GM18520 (cell line): ENCODE measurements around the gene PRR22.
"Not testable (repeated sequence)": the region's sequence is repeated elsewhere in the genome, so short reads cannot be mapped to it uniquely, and the experiment has no call there.

Experiments
- ATAC-seq: cut with Tn5 transposase; IDR thresholded peaks from one replicate; pipeline ENCODE4 v1.9.1; 2021; ENCODE audit not compliant: unreplicated experiment

PRR22 gene

DNA sequence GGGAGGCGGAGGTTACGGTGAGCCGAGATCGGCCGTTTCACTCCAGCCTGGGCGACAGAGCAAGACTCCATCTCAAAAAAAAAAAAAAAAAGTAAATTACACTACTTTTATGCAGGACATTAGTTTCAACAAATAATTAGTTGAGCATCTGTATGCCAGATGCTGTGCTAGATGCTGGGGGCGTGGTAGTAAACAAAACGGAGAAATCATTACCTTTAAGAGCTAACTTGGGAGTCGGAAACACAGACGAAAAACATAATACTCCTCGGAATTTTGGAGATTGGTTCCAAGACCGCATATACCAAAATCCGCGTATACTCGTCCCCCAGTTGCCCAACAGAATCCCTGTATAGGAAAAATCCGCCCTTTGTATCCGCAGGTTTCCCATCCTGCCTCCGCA, 7.7 kb upstream of the PRR22 start:
- no peak for ATAC-seq

DNA sequence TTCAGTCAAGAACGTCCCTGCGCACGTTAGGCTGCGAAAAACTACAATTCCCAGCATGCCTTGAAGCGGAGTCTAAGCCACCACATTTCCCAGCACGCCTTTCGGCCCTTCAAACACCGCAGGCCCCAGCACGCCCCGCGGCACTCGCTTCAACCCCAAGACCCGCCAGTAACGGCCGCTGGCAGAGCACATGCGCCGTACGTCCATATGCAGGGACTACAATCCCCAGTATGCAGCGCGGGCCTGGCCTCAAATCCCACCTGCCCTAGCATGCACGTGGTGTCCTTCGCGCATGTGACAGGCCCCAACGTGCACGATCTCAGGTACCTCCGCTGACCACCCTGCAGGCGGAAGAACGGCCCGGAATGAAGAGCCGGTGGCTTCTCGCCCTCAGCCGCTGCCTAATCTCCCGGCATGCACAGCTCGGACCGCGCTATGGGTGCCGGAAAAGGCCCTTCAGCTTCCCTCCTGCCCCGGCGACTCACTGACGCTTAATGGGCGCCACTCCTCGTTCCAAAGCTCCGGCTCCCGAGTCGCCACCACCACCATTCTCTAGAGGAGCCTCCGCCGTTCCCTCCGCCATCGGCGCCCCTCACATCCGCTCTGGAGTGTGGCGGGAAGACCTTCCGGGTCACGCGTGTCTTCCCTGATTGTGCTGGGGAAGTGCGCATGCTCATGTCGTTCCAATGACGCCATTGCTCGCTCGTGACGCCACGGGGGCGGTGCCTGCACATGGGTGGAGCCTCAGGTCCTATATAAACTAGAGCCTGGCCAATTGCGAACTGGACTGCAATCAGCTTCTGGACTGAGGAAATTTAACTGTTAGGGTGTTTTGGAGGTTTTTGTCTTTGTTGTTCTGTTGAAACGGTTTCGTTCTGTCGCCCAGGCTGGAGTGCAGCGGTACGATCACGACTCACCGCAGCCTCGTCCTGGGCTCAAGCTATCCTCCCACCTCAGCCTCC, 6.3 kb upstream of the PRR22 start, which contains the start of gene DUS3L:
TSS of gene DUS3L (minus strand) at position 605 of the 962 bp plus-strand sequence. CDS start at position 583, 22 bp downstream.
- peak; percentile 87 for ATAC-seq

DNA sequence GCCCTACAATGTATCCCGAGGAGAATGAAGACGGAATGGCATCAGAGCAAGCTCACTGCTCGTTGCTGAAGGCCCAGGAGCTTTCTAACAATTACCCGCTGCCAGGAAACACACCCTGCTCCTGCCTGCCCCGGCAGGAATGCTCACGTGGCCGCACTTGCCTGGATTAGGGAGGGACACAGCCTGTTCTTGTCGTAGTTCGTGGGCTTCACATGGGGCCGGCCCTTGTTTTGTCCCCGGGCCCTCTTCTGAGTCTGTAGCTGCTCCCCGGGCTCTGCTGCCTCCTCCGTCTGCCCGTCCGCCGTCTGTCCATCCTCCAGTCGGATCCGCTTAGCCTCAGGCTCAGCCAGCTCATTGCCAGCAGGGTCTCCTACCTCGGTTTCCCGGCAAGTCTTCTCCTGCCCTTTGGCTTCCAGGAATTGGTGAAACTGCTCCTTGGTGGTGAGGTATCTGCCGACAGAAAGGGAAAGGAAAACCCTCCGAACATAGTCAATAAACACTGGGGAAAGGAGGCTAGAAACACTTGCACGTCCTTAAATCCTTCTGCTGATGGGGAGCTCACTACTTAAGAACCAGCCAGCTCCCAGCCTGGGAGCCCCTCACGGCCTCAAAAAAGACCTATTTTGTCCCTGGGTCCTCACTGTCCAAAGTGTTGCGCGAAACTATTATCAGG, 5.5 kb upstream of the PRR22 start:
- no peak for ATAC-seq

DNA sequence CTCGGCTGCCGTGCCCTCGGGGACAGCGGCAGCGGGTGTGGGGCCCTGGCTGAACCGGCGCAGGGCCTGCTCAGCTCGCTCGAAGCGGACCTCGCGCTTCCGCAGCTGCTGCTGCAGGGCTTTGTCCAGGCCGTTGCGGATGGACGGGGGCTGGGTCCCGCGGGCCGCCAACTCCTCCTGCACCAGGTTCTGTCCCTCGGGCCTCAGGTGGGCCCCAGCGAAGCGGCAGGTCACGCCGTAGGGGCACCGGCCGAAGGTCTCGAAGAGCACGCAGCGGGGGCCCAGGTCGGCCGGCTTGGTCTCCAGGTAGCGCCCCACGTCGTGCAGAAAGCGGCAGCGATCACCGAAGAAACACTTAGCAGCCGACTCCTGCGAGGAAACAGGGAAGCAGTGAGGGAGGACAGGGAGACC, 4.8 kb upstream of the PRR22 start:
- no peak for ATAC-seq

DNA sequence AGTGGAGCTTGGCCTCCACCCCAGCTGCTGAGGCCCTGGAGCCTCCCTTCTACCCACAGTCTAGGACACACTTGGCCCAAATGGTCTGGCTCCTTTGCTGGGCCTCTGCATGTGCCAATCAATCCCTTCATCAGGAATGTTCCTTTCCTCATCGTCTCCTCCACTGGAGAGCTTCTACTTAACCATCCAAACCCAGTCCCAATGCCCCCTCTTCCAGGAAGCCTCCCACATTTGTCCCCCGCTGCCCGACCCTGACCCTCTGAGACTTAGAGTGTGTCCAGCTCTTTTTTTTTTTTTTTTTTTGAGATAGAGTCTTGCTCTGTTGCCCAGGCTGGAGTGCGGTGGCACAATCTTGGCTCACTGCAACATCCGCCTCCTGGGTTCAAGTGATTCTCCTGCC, 3.9 kb upstream of the PRR22 start:
- ATAC-seq = no peak

DNA sequence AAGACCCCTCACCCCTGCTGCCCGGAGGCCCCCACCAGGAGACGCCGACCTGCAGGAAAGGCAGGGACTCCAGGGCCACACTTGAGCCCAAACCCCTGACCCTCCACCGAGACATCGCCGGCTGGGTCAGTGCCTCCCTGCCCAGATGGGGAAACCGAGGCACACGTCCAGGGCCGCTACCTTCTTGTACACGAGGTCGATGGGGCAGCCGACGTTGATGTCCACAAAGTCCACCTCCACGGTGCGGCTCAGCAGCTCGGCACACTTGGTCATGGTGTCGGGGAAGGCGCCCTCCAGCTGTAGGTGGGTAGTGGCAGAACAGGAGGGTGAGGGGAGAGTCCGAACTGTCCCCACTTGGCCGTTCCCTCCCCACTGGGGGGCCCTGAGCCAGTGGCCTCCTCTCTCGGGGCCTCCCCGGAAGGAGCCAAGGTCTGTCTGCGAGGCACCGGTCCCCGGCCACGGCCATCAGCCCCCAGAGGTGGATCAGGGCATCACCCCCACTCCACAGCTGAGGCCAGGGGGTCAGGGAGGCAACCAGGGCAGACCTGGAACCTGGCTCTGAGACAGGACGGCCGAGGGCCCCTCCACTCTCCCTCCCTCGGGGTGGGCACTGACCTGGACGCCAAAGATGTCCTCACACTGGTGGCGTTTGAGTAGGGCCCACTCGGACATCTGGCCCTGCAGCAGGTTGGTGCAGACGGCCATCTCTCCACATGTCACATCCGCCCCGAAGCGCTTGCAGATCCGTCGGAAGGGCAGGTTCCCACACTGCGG, 3.0 kb upstream of the PRR22 start:
- ATAC-seq = no peak

DNA sequence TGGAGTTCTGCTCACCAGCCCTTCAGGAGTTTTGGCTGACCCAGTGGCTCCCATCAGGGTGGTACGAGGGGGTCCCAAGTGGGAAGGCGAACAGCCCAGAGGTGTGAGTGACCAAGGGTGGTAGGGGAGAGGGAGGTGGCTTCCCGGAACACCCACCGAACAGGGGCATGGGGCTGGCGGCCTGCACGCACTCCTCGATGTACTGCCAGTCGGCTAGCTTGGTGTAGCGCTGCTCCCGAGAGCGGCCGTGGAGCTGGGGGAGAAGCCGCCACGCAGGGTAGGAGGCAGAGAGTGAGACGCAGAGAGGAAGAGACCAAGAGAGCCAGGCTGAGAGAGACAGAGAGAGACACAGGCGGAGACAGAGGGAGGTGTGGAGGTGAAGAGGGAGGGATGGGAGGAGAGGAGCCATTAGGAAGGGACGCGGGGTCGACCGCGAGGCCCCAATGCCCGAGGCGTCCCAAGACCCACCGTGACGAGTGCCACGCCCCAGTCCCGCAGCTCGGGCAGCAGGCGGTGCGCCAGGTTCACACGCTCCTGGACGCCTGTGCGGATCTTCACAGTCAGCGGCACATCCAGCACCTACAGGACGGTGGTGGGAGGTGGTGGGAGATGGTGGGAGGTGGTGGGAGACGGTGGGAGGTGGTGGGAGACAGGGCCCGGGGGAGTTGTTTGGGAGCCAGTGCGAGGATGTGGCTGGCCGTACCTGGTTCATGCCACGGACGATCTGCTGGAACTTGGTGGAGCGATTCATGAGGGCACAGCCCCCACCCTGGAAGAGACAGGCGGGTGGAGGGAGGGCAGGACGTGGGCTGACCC, 2.3 kb upstream of the PRR22 start:
- ATAC-seq = no peak

DNA sequence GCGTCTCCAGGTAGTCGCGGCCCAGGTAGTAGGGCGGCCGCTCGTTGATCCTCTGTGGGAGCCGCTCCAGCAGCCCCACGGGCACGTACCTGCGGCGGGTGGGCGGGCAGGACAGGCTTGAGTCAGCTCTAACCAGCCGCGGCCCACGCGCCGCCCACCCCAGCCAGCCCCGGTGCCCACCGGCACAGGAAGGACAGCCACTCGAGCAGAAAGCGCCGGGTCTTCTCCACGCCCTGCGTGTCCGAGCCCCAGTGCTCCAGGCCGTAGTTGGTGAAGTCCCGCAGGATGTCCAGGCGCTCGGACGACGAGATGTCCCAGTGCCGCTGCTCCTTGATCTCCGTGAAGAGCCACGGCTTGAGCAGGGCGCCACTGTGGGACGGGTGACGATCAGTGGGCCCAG, 877 bp upstream of the PRR22 start:
- ATAC-seq = no peak

DNA sequence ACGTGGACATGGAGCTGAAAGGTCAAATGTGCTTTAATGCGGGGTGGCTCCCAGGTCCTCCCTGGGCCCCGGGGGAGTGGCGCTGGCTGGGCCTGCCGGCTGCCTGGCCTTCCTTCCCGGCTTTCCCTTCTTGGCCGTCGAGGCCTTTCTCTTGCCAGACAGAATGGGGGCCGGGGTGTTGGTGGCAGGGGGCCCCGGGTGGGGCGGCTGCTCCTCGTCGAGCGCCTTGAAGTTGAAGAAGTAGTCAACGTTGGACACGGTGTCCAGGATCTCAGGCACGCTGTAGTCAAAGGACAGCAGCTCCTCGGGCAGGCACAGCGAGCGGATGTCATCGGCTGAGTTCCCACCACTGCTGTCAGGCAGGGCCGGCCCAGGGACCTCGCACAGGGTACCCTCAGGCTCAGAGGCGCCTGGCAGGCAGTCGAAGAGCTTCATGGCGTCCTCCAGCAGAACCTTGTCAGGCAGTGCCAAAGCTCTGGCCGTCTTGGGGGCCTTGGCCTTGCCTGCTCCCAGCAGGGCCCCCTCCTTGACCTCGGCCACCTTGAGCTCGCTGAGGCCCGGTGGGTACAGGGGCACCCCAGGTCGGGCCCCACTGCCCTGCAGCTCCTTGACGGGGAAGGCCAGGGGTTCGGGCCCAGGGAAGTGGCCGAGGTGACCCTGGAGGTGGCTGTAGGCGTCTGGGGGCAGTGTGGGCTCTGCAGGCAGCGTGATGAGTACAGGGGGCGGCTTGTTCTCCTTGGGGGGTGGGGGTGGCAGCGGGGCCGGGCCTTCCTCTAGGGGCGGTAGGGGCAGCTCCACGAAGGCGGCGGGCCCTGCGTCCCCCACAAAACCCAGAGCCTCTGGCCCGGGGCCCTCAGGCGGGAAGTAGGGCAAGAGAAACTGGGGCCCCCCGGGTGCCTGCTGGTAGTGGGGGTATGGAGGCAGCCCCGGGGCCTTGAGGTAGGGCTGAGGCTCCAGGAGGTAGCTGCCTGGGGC, 1.3 kb downstream of the PRR22 start:
- no peak for ATAC-seq

DNA sequence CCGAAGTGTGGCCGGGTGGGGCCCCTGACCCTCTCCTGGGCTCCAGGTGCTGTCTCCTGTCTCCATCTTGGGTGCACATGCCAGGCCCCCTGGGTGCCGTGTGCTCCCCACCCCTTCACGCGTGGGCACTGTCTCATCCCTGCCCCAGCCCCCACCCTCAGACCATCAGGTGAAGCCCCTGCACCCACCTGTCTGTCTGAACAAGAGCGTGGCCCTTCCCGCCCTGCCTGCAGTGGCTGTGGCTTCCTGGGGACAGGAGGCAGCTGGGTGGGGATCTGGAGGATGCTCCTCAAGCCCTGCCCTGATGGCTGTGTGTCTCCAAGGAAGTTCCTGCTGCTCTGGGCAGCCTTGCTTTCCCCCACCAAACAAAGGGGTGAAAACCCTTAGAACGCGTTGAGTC, 2.2 kb downstream of the PRR22 start:
- ATAC-seq = no peak

DNA sequence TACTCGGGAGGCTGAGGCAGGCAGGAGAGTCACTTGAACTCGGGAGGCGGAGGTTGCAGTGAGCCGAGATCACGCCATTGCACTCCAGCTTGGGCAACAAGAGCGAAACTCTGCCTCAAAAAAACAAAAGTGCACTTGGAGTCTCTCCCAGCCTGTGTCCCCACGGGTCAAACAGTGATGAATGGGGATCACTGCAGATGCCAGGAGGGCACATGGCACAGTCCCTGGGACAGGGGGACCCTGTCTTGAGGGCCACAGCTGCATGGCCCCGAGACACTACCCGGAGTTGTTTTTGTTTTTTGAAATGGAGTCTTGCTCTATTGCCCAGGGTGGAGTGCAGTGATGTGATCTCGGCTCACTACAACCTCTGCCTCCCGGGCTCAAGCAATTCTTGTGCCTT, 3.6 kb downstream of the PRR22 start:
- not testable (repeated sequence) for ATAC-seq

DNA sequence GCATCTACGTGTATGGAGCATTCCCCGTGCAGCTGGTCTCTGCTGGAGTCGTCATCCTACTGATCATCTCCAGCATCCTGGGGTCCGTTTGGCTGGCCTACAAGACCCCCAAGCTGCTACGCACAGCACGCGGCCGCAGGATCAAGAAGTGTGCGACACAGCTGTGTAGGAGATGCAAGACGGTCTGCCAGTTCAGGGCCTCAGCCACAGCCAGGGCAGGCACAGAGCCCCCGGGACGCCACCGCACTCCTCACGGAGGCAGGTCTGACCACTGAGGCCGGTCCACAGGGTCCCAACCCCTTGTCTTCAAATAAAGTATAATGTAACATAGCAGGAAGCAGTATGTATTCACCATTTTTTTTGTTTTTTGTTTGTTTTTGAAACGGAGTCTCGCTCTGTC, 6.1 kb downstream of the PRR22 start:
- ATAC-seq = no peak

DNA sequence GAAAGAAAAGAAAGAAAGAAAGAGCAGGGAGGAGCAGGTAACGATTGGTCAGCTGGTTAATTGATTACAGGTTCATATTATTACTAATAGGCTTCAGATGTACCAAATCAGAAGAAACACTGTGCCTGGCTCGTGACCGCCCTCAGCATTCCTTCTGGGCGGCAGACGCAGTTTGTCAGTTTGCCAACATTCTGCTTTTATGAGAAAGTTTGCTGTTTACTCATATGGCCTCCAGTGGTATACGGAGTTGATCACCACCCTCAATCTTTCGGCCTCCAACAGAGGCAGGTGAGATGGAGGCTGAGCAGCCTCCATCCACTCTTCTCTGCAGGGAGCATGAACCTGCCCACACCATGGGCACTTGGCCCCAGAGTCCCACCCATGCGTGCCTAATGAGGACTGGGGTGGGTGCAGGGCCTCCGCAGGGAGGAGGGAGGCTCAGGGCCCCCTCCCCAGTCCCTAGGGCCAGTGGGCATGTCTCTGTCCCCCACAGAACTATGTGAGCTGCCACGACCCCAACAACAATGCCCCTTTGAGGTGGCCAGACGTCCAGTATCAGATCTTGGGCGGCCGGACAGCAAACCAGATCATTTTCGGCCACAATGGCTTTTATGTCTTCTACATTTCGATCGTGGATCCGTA, 8.8 kb downstream of the PRR22 start:
- no peak for ATAC-seq

DNA sequence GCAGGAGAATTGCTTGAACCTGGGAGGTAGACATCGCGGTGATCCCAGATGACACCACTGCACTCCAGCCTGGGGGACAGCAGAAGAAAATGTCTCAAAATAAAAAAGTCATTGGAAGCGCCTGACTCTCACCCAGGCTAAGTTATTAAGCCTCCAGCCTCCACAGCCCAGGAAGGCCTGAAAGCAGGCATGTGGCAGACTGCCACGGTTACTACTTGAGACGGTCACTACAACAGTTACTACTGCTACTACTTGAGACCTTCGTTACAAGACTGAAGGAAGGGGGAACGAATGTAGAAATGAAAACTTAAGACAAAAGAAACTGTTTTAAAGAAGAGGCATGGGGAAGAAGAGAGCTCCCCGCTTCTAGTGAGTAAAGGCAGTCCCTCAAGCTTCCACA, 9.6 kb downstream of the PRR22 start:
- no peak for ATAC-seq

DNA sequence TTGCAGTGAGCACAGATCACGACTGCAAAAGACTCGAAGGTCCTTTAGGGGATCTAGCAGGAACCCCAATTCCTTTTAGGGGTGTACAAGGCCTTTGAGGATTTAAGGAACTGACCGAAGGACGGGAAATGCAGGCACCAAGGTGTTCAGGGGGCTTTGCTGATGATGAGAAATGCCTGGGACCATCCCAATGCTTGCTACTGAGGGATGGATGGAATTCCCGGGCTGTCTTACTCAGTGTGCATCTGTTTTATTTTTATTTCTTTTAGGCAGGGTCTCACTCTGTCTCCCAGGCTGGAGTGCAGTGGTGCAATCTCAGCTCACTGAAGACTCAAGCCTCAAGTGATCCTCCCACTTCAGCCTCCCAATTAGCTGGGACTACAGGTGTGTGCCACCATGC, 11.3 kb downstream of the PRR22 start:
- ATAC-seq = no peak

DNA sequence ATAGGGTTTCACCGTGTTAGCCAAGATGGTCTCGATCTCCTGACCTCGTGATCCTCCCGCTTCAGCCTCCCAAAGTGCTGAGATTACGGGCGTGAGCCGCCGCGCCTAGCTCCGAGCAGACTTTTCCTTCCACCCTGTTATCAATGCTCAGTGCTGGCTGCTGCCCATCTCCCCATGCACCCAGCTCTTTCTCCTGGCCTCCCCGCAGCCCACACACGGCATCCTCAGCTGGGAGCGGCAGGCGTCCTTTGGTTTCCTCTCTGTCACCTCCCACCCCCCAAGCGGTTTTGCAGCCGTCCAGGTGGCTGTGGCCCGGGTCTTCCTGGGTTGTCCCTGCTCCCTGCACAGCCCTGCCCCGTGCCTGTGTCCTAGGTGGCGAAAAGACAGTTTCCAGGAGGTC, 12.1 kb downstream of the PRR22 start:
- ATAC-seq = no peak

DNA sequence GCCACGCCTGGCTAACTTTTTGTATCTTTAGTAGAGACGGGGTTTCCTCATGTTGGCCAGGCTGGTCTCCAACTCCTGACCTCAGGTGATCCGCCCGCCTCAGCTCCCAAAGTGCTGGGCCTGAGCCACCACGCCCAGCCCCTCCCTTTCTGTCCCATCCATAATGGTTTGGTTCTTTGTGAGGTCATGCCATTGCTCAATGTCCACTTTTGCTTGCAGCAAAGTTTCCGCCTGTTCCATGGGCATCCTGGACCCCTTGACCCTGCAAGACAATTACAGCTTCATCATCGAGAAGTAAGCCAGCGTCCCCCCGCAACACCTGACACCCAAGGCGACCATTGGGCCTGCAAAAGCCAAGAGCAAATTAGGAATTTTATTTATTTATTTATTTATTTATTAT, 16.6 kb downstream of the PRR22 start:
- ATAC-seq = no peak

DNA sequence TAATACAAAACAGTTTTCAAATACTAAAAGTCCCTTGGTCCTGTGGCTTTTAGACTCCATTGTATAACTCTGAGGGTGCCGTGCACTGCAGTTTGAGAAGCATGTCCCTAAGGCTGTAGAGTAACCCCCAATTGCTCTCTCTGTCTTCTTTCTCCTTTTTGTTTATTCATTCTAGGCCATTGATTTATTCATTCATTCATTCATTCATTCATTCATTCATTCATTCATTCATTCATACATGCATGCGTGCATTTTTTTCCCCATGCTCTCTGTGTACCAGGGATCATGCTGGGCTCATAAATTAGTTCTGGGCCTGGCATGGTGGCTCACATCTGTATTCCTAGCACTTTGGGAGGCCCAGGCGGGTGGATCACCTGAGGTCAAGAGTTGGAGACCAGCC, 19.3 kb downstream of the PRR22 start:
- ATAC-seq = no peak

DNA sequence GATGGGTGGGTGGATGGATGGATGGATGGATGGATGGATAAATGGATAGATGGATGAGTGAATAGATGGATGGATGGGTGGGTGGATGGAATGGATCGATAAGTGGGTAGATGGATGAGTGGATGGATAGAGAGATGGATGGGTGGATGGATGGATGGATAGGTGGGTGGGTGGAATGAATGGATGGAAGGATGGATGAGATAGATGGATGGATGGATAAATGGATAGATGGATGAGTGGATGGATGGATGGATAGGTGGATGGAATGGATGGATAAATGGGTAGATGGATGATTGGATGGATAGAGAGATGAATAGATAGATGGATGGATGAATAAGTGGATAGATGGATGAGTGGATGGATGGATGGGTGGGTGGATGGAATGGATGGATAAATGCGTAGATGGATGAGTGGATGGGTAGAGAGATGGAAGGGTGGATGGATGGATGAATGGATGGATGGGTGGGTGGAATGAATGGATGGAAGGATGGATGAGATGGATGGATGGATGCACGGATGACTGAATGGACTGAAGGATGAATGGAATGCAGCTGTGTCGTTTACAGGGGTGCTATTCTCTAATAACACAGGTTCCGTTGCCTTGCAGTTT, 21.8 kb downstream of the PRR22 start:
- no peak for ATAC-seq
